Activated CD4-positive, alpha-beta T cell treated with anti-CD3 and anti-CD28 coated beads, Interleukin-10, Interleukin-2, amounts not matched to agents 100 ng/mL and 50 ng/mL, durations not matched to agents 16 hours and 8 hours (primary cell): ENCODE data around the gene EXOSC7.

Source experiments
- DNase-seq: peaks from one replicate; pipeline ENCODE4 v3.0.0-alpha.2; 2020

Gene EXOSC7

GRCh38 chr3:44993471-44994205, 17.6 kb downstream of the EXOSC7 start:
- no peak for DNase-seq

GRCh38 chr3:44995142-44995770, 19.2 kb downstream of the EXOSC7 start:
- DNase-seq: no peak

DNA sequence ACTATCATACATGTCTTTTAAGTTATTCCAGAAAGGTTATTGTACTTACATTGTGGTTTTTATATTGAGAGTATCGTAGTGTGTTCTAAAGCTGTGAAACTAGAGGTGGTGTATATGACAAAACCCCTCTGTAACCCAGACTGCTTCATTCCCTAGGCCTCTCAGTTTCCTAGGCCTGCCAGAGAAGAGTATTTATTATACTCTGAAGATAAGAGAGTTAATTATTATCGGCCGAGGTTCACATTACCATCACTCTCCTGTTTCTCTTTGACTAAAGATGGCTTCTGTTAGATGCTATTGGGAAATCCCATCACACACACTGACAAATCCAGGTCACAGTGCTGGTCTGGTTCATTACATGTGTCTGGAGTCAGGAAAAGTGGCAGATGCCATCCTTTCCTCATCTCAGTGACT, 20.5 kb downstream of the EXOSC7 start:
- DNase-seq: no peak

DNA sequence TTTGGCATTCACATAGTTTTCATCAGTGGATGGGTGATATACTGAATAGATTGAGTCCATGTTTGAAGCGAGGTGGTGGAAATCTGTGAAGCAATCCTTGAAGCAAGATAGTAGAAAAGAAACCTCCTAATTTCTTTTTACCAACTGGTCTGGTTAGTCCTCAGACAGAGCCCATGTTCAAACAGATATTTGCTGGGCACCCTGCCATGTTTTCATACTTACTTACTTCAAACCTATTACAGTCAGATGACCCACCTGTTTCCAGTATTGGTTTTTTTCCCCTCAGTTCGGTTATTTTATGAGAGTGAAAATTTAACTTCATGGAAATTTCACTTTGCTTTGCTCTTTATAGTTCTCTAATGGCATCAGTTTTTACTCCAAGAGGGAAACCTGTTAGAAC, 23.7 kb downstream of the EXOSC7 start:
- DNase-seq: no peak

GRCh38 chr3:45000823-45001222, 24.8 kb downstream of the EXOSC7 start:
- DNase-seq: no peak

DNA sequence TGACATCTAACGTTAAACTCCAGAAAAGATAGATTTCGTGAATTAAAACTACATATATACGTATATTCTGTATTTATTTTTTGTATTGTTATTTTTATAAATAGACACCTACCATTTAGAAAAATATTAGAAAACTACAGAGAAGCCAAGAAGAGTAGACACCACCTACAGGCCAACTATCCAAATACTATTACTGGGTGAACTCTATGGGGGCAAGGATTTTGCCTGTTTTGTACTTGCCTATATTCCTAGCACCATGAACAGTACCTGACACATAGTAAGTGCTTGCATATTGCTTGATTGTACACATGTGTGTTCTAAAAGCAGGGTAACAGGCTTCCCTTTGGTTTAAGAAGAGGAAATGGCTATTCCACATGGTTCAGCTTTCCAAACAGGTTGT, 25.7 kb downstream of the EXOSC7 start:
- DNase-seq: no peak

DNA sequence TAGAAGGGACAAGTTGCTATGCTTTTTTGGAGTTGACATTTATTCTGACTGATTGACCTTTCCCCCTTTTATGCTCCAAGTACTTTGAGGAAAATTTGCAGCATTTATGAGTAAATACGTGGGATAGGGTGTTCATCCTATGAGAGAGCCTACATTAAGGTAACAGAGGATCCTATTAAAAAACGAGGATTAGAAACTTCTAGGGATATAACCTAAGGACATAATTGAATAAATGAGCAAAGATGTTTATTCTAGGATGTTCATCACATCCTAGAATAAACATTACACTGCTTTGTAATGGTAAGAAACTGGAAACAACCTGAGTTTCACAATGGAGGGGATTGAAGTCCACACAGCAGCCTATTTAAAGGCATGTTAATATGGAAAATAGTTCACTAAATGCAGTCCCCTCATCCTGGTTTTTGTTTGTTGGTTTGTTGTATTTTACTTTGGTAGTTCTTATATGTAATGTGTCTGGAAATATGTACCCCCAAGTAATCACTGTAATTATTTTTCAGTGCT, 26.2 kb downstream of the EXOSC7 start:
- DNase-seq: no peak

DNA sequence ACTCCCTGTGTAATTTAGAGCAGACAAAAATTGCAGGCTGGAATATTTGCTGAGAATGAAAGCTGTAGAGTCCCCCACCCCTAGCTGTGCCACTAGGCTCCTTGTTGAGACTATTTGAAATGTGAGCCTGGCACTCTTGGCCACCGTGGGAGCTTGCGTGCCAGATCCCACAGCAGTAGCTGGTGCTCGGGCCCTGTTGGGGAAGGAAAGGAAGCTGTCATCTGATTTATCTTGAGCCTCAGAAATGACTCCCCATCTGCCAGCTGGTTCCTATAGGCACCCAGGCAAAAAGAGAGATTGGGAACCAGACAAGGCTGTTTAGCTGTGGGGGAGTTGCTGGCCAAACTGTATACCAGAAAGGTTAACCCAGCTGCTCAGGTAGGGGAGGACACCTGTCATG, 26.7 kb downstream of the EXOSC7 start:
- DNase-seq: no peak

DNA sequence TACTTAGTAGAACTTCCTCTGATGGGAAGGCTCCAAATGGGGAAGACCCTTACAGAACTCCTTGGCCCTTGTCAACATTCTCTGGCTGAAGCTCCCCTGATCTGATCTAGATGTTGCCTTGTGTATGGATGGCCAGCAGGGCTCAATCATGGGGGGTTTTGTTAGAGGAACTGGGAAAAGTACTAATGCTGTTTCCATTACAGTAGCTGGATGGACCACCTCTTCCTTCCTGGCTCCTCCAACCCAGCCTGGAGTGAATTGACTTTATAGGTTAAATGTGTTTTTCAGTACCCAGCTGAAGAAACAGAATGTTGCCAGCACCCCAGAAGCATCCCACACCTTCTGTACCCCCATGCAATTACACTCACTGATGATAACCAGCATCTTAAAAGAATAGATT, 27.4 kb downstream of the EXOSC7 start:
- no peak for DNase-seq

GRCh38 chr3:45003859-45004258, 27.8 kb downstream of the EXOSC7 start:
- DNase-seq: no peak

DNA sequence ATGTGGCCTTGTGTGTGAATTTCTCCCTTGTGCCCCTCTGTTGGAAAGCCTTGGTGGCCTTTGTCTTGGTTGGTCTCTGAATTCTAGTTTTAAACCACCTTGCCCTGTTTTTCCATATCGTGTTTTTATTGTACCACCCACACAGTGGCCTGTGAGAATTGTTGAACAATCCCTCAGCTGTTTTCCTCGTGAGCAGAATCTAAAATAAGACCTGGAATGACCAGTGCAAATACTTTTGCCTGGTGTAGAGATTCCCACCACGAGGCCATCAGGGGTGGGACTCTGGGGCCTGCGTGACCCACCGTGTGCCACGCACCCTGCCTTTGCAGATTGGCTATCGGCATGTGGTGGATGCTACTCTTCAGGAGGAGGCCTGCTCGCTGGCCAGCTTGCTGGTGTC, 31.0 kb downstream of the EXOSC7 start:
- no peak for DNase-seq

DNA sequence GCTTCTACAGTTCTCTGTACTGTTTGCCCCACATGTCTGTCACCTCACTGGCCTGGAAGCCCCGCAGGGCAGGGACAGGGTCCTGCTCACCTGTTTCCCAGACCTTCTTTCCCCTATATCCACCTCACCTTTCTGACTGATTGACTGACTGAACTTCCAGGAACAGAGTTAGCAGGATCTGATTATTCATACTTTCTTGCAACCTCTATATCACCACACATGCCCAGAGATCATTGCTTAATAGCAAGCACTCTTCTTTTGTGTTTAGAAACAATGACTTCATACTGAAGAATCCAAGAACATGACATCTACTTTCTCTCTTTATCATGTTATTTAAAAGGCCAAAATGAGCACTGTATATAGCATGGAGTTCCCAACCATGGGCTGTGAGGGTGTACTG, 32.1 kb downstream of the EXOSC7 start:
- no peak for DNase-seq

GRCh38 chr3:45009868-45010267, 33.8 kb downstream of the EXOSC7 start:
- DNase-seq: no peak

GRCh38 chr3:45010811-45011333, 34.8 kb downstream of the EXOSC7 start:
- no peak for DNase-seq

- DNase-seq: no peak
These were observed 35.9 kb downstream of the EXOSC7 start for GRCh38 chr3:45011756-45012508.

DNA sequence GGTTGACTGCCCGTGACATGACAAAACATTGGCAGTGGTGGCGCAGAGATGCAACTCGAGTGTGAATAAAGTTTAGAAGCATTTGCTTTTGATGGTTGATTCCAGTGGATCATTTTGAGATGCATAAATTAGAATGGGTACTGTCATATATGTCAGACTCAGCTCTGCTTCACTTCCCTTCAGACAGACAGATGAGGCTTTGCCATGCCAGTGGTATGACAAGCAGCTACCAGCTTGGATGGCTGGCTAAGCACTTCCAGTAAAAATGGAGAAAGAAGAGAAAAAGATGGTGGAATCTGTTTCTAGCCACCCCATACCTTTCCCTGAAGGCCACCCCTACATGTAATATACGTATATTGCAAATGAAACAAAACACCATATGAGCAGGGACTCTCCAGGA, 36.5 kb downstream of the EXOSC7 start:
- no peak for DNase-seq

GRCh38 chr3:45016916-45017315, 40.9 kb downstream of the EXOSC7 start:
- no peak for DNase-seq

DNA sequence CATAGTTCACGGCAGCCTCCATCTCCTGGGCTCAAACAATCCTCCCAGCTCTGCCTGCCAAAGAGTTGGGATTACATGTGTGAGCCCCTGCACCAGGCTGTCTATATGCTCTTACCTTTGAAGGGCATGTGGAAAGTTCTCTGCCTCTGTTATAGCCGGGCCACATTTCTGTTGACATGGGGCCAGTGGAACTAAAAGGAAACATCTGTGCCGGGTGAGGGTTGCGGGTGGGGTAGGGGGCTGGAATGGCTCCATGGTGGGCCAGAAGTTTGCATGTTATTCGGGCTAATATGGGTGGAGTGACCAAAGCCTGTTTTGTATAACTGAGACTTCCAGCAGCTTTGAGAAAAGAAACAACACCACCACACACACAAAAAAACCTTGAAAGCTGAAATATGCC, 41.8 kb downstream of the EXOSC7 start:
- no peak for DNase-seq

DNA sequence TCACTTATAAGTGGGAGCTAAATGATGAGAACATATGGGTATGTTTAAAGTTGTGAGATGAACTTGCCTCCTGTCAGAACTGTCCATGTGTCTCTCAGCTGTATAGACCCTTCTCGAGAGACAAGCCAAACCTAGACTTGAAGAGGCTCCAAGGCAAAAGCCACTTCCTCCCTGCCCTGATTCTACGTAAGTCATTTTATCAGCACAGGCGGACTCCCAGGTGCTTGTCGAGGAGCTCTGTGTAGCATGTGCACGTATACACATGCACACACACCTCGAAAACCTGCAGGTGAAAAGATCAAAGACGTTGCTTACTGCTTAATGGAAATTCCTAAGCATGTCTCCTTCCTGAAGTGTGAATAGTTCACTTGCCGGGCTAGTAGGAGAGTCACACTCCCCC, 44.5 kb downstream of the EXOSC7 start:
- DNase-seq: no peak

GRCh38 chr3:45021524-45022297, 45.7 kb downstream of the EXOSC7 start:
- DNase-seq: no peak

DNA sequence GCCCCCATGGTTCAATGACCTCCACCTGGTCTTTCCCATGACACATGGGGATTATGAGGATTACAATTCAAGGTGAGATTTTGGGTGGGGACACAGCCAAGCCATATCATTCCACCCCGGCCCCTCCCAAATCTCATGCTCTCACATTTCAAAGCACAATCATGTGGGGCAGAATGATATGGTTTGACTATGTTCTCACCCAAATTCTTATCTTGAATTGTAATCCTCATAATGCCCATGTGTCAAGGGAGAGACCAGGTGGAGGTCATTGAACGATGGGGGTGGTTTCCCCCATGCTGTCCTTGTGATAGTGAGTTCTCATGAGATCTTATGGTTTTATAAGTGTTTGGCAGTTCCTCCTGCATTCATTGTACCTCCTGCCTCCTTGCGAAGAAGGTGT, 47.6 kb downstream of the EXOSC7 start:
- no peak for DNase-seq

- no peak for DNase-seq
These were observed 48.7 kb downstream of the EXOSC7 start for GRCh38 chr3:45024542-45025255.
